ENCODE measurements around the gene DAPL1. TPM values are rescaled to one million over a fixed set of nuclear protein-coding genes. Genes with fewer than 3 reads are reported as not detected.

The DAPL1 gene
- total RNA-seq, 2 donors from 2014 or later = 8.6 to 9.9 TPM

- TF ChIP-seq CTCF (IDR thresholded peaks at IDR 0.05) = no peak
- TF ChIP-seq POLR2A (IDR thresholded peaks at IDR 0.05) = no peak
- Histone ChIP-seq H3K36me3 (replicated peaks in 1 of 2; ENCODE audit: insufficient read depth in 1 of 2, low read depth in 2 of 2) (no peaks in the 10 kb centered on the region), H3K9me3 (no peaks in the 10 kb centered on the region), H3K27ac (no peak overlapping the region), H3K4me3 (no peak overlapping the region), H3K4me1 (peaks cover 13% of the 10 kb centered on the region), H3K27me3 (no peaks in the 10 kb centered on the region)
- DNase-seq = no peak
- intact Hi-C loops (cut with DNase I) = no loop called here
- ATAC-seq = no peak
- WGBS, 2 donors = 88 to 100% methylated on average over 2 of the region's 2 CpGs
Observed at GRCh38 chr2:158776231-158776630, 18.9 kb upstream of the DAPL1 start.

GRCh38 chr2:158777077-158777476, 18.0 kb upstream of the DAPL1 start:
- Histone ChIP-seq H3K4me3 (no peak overlapping the region), H3K9me3 (no peaks in the 10 kb centered on the region), H3K27ac (no peak overlapping the region), H3K27me3 (no peaks in the 10 kb centered on the region), H3K4me1 (peaks cover 13% of the 10 kb centered on the region), H3K36me3 (replicated peaks in 1 of 2; ENCODE audit: insufficient read depth in 1 of 2, low read depth in 2 of 2) (no peaks in the 10 kb centered on the region)
- WGBS, 2 donors = 89 to 90% methylated on average over 3 of the region's 3 CpGs
- TF ChIP-seq CTCF (IDR thresholded peaks at IDR 0.05) (no peak), POLR2A (IDR thresholded peaks at IDR 0.05) (no peak)
- no peak for ATAC-seq
- no peak for DNase-seq
- intact Hi-C loops (cut with DNase I) = no loop called here

GRCh38 chr2:158778243-158778642, 16.9 kb upstream of the DAPL1 start:
- no peak for ATAC-seq

GRCh38 chr2:158779621-158780020, 15.5 kb upstream of the DAPL1 start:
- H3K9me3 ChIP-seq = no peaks in the 10 kb centered on the region
- DNase-seq (no peak), ATAC-seq (no peak)
- peaks cover 11% of the 10 kb centered on the region for H3K4me1 ChIP-seq
- TF ChIP-seq CTCF (IDR thresholded peaks at IDR 0.05) = no peak
- H3K4me3 ChIP-seq = no peak overlapping the region
- WGBS, 2 donors = 89 to 93% methylated on average over 1 of the region's 1 CpG
- H3K36me3 ChIP-seq (replicated peaks in 1 of 2; ENCODE audit: insufficient read depth in 1 of 2, low read depth in 2 of 2) = no peaks in the 10 kb centered on the region
- no peaks in the 10 kb centered on the region for H3K27me3 ChIP-seq
- H3K27ac ChIP-seq = no peak overlapping the region
- intact Hi-C loops (cut with DNase I) = no loop called here

More at GRCh38 chr2:158778243-158778642, 16.9 kb upstream of the DAPL1 start:
- intact Hi-C loops (cut with DNase I) = no loop called here
- no peaks in the 10 kb centered on the region for H3K9me3 ChIP-seq
- no peak for DNase-seq
- peaks cover 13% of the 10 kb centered on the region for H3K4me1 ChIP-seq
- no peak overlapping the region for H3K27ac ChIP-seq
- TF ChIP-seq CTCF (IDR thresholded peaks at IDR 0.05) = no peak
- no peak for TF ChIP-seq POLR2A (IDR thresholded peaks at IDR 0.05)
- WGBS, 2 donors = 79 to 82% methylated on average over 2 of the region's 2 CpGs
- H3K4me3 ChIP-seq = no peak overlapping the region
- H3K27me3 ChIP-seq = no peaks in the 10 kb centered on the region
- H3K36me3 ChIP-seq (replicated peaks in 1 of 2; ENCODE audit: insufficient read depth in 1 of 2, low read depth in 2 of 2) = no peaks in the 10 kb centered on the region

- Histone ChIP-seq H3K36me3 (replicated peaks in 1 of 2; ENCODE audit: insufficient read depth in 1 of 2, low read depth in 2 of 2) (no peaks in the 10 kb centered on the region), H3K4me1 (no peaks in the 10 kb centered on the region), H3K9me3 (no peaks in the 10 kb centered on the region), H3K4me3 (no peak overlapping the region), H3K27me3 (no peaks in the 10 kb centered on the region), H3K27ac (no peak overlapping the region)
- WGBS, 2 donors = 84 to 89% methylated on average over 4 of the region's 4 CpGs
- no peak for TF ChIP-seq CTCF (IDR thresholded peaks at IDR 0.05)
- intact Hi-C loops (cut with DNase I) = no loop called here
- ATAC-seq = no peak
- DNase-seq = no peak
Observed at GRCh38 chr2:158781353-158781961, 13.7 kb upstream of the DAPL1 start.

Data from body of pancreas (tissue), 4 donors.